Heart right ventricle (tissue), 16 donors: ENCODE measurements around the gene RAB33B. TPM values are rescaled to one million over a fixed set of nuclear protein-coding genes. Genes with fewer than 3 reads are reported as not detected.

Experiments
- ATAC-seq, 8 donors: fragments of 200-7000 bp; cut with Tn5 transposase; one replicate each; pipeline ENCODE4 v1.9.1; 2020; ENCODE audit warnings: mild to moderate bottlenecking in 8 of 8, moderate library complexity in 8 of 8, moderate number of reproducible peaks in 1 of 8
- DNase-seq, 2 donors: peaks; one replicate each; pipeline ENCODE4 v3.0.0-alpha.2; 2020
- H3K27ac ChIP-seq, 10 donors: fragments of 200-600 bp; sonication (generic) in 2 of 10; one replicate each; pipeline versions ENCODE4 v1.5.0 to v1.8.0; 2020 to 2022; ENCODE audit warnings: mild to moderate bottlenecking in 3 of 10
- H3K27me3 ChIP-seq, 7 donors: fragments of 200-600 bp; one replicate each; pipeline ENCODE4 v1.8.0; 2021 to 2022; ENCODE audit warnings: mild to moderate bottlenecking in 2 of 7
- H3K36me3 ChIP-seq, 9 donors: fragments of 200-600 bp; sonication (generic) in 1 of 9; one replicate each; pipeline versions ENCODE4 v1.5.0 to v1.8.0; 2020 to 2022; ENCODE audit warnings: mild to moderate bottlenecking in 2 of 9
- H3K4me1 ChIP-seq, 9 donors: fragments of 200-600 bp; sonication (generic) in 1 of 9; one replicate each; pipeline versions ENCODE4 v1.5.0 to v1.8.0; 2020 to 2022; ENCODE audit warnings: mild to moderate bottlenecking in 4 of 9
- H3K4me3 ChIP-seq, 10 donors: fragments of 200-600 bp; sonication (generic) in 2 of 10; one replicate each; pipeline versions ENCODE4 v1.5.0 to v1.8.0; 2020 to 2022; ENCODE audit warnings: mild to moderate bottlenecking in 7 of 10, moderate library complexity in 2 of 10
- H3K9me3 ChIP-seq, 11 donors: fragments of 200-600 bp in 10 of 11; sonication (generic) in 2 of 11; one replicate each; pipeline versions ENCODE4 v1.5.0 to v1.8.0; 2013 to 2022; ENCODE audit warnings: mild to moderate bottlenecking in 2 of 11, control low read depth in 1 of 11, moderate library complexity in 1 of 11
- CTCF ChIP-seq, 9 donors: fragments of 200-600 bp; sonication (generic) in 2 of 9; IDR thresholded peaks; one replicate each; pipeline versions ENCODE4 v1.5.0 to v1.8.0; 2021 to 2022; ENCODE audit warnings: antibody characterized with exemption in 9 of 9, mild to moderate bottlenecking in 5 of 9, moderate library complexity in 1 of 9
- WGBS, 2 donors: extraction: QIAGEN DNeasy Blood & Tissue Kit; methylation state at CpG; one replicate each; pipeline ENCODE4 v1.1.7; 2013; ENCODE audit warnings: inconsistent platforms in 1 of 2; 5-methylcytosine and 5-hydroxymethylcytosine counted together
- intact Hi-C, 10 donors: fragments of 100-400 bp; cut with DNase I; formaldehyde crosslinking; loops; one replicate each; pipeline versions ENCODE4 v1.11.1 to v1.14.2; 2022
- polyA plus RNA-seq, 2 donors: library from polyadenylated mRNA; stranded (reverse); fragments of 200-250 nt; gene quantifications; one replicate each; pipeline ENCODE4 v1.2.3, GENCODE V29; 2013
- total RNA-seq, 10 donors: library from RNA; stranded (reverse); fragmentation: NEBNext Ultra II Directional in 3 of 10; extraction: Animal tissue kit (Norgen Biotek cat#: 25700) in 3 of 10; gene quantifications; one replicate each; pipeline versions ENCODE4 v1.2.1 to v1.2.4, GENCODE V29; 2021 to 2023
- donor health status: Arrhythmogenic right ventricular cardiomyopathy.
- donor health status: ischemic (EF 13 %, LVEDD 7.1; RV severe dilation, severe dysfunction).
- donor health status: healthy with polysubstance abuse.
- donor health status: DM: no; HTN: yes; CAD: no.
- donor health status: DM: no; HTN: no; CAD: no.
- donor health status: ischemic (EF 25% LVEDD 6.9; RV normal size, moderate dysfunction).
- donor health status: ischemic (EF 25% LVEDD 5.7; RV mildly dilated, moderate dysfunction).
- donor health status: healthy.
- donor health status: DM: yes; HTN: yes; CAD: no.
- donor health status: Ischemic cardiomyopathy.
- donor health status: ischemic (EF 35%, LVEDD 5.7; RV mildly dilated, moderate dysfunction).
- donor health status: nonischemic (EF 11% LVEDD 7.7; RV severe dilation, severe dysfunction).
- donor health status: DM: yes; HTN: yes; CAD: no.
- donor health status: PGD.
- donor health status: ischemic (EF 29% LVEDD 5.4; RV normal size, mild dysfunction).
- donor health status: nonischemic (EF 23%, LVEDD 6.1; RV moderate dilation, normal function).

The RAB33B gene
- total and polyA plus RNA-seq, 12 donors = 2.4 to 7.5 (median 6.6) TPM

- no peak overlapping the region for H3K27ac ChIP-seq
- no peak overlapping the region for H3K4me3 ChIP-seq
- 90 to 91% methylated on average over 3 of the region's 3 CpGs for WGBS, 2 donors
- intact Hi-C loops = no loop called here
- ATAC-seq = no peak
- no peak for DNase-seq
- H3K36me3 ChIP-seq = no peaks in the 10 kb centered on the region
- no peaks in the 10 kb centered on the region for H3K9me3 ChIP-seq
- no peak for TF ChIP-seq CTCF (IDR thresholded peaks at IDR 0.05)
- no peaks in the 10 kb centered on the region for H3K27me3 ChIP-seq
- H3K4me1 ChIP-seq = peaks cover 0 to 5% (median 0%) of the 10 kb centered on the region in 9 donors
Measured at GRCh38 chr4:139488442-139488841, 34.5 kb downstream of the RAB33B start.

- no peak for TF ChIP-seq CTCF (IDR thresholded peaks at IDR 0.05)
- no peak overlapping the region for H3K27ac ChIP-seq
- ATAC-seq (no peak), DNase-seq (no peak)
- no peaks in the 10 kb centered on the region for H3K9me3 ChIP-seq
- H3K4me1 ChIP-seq = peaks cover 0 to under 1% (median 0%) of the 10 kb centered on the region in 9 donors
- intact Hi-C loops = loop anchor here in 3 of 10 donors (10.0 kb wide), 2 partner anchors 145 to 165 kb away; no protein-coding TSS in a partner anchor
- no peaks in the 10 kb centered on the region for H3K27me3 ChIP-seq
- no peak overlapping the region for H3K4me3 ChIP-seq
- H3K36me3 ChIP-seq = no peaks in the 10 kb centered on the region
Measured at GRCh38 chr4:139489638-139490037, 35.7 kb downstream of the RAB33B start.

DNA sequence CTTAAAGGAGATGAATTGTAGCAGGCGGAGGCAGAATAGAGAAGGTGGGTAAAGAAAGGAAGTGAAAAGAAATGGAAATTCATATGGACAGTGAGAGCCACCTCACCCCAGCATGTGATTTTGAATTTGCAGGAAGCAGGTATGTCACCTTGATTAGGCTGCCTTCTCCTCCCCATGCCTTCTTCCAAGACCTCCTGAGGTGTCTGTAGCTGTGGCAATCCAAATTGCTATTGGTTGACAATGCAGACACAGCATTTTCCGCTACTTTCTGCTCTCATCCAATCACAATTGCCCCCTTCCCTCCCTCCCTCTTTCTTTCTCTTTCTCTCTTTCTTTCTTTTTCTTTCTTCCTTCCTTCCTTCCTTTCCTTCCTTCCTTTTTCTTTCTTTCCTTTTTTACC, 38.5 kb downstream of the RAB33B start:
- no peak for ATAC-seq
- no peak for TF ChIP-seq CTCF (IDR thresholded peaks at IDR 0.05)
- H3K27ac ChIP-seq = no peak overlapping the region
- H3K4me1 ChIP-seq = peaks cover 0 to 5% (median 0%) of the 10 kb centered on the region in 9 donors
- H3K36me3 ChIP-seq = no peaks in the 10 kb centered on the region
- intact Hi-C loops = loop anchor here in 3 of 10 donors (10.0 kb wide), 2 partner anchors 142 to 162 kb away; no protein-coding TSS in a partner anchor
- no peak for DNase-seq
- no peaks in the 10 kb centered on the region for H3K27me3 ChIP-seq
- WGBS, 2 donors = 98 to 99% methylated on average over 2 of the region's 2 CpGs
- no peak overlapping the region for H3K4me3 ChIP-seq
- no peaks in the 10 kb centered on the region for H3K9me3 ChIP-seq

- peaks cover 0 to 9% (median 2%) of the 10 kb centered on the region in 9 donors for H3K4me1 ChIP-seq
Measured at GRCh38 chr4:139493176-139493575, 39.3 kb downstream of the RAB33B start.

More at GRCh38 chr4:139493176-139493575, 39.3 kb downstream of the RAB33B start:
- ATAC-seq (peak in 5 of 8 donors; percentile 39 to 60 (median 49)), DNase-seq (no peak)
- H3K36me3 ChIP-seq = no peaks in the 10 kb centered on the region
- H3K27me3 ChIP-seq = no peaks in the 10 kb centered on the region
- 69 to 81% methylated on average over 4 of the region's 4 CpGs for WGBS, 2 donors
- intact Hi-C loops = loop anchor here in 3 of 10 donors (10.0 kb wide), 2 partner anchors 142 to 162 kb away; no protein-coding TSS in a partner anchor
- no peak overlapping the region for H3K27ac ChIP-seq
- no peaks in the 10 kb centered on the region for H3K9me3 ChIP-seq
- no peak overlapping the region for H3K4me3 ChIP-seq
- no peak for TF ChIP-seq CTCF (IDR thresholded peaks at IDR 0.05)
